Nucleus accumbens (tissue), 56 donors: ENCODE results near the gene EEFSEC.

Experiments
- DNase-seq, 56 donors: peaks; one replicate each; lab custom pipeline; 2025; lab: John Stamatoyannopoulos, UW

Gene EEFSEC

GRCh38 chr3:128376516-128376915, 223.2 kb downstream of the EEFSEC start:
- no peak for DNase-seq

- no peak for DNase-seq
Measured at GRCh38 chr3:128378631-128379347, 225.5 kb downstream of the EEFSEC start.

GRCh38 chr3:128379367-128380160, 226.3 kb downstream of the EEFSEC start:
- DNase-seq: no peak

DNA sequence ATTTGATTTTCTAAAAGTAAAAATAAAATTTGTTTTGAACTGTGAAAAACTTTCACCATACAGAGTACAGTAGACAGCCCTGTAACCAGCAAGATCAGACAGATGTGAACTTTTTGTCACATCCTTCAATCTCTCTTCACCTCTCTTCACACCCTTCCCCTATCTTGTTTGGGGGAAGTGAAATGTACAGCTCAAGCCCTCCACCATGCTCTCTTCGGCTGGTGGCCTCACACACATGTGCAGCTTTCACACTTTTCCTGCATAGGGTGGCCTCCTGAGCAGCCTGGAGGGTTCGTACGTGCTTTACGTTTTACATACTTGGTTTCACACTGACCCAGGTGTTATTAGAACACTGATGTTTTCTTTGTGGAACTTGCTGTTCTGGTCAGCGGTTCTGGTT, 227.0 kb downstream of the EEFSEC start:
- DNase-seq: no peak

DNA sequence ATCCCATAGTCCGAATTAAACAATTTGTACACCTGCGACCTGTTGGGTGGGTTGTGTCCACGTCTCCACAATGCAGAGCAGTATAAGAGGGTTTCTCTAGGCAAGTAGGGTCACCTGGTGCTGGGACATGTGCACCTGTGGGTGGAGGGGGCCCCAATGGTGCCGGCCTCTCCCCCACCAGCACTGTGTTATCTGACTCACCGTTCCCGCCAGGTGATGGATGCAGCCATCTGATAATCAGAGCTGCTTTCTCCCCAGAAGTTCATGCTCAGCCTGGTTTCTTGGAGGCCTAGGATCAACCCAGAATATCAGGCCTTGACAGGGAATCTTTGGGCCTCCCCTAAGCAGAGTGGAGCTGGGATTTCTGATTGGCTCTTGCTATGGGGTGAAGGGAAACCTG, 227.4 kb downstream of the EEFSEC start:
- DNase-seq: no peak

DNA sequence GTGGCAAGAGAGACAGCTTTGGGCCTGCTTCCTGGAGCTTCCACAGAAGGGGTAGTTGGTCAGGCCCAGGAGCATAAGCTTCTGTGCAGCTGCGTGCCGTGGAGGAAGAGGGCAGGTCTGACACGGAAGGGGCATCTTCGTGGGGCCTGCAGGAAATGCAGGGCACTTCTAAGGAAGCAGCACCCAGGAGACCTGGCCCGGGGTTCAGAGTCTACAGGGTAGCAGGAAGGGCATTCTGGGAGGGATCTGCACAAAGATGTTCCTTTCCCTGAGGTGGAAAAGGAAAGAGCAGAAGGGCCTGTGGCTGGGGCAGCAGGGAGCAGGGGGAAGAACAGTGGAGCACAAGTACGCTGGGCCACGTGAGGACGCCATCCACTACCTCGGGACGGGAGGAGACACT, 228.3 kb downstream of the EEFSEC start:
- no peak for DNase-seq

DNA sequence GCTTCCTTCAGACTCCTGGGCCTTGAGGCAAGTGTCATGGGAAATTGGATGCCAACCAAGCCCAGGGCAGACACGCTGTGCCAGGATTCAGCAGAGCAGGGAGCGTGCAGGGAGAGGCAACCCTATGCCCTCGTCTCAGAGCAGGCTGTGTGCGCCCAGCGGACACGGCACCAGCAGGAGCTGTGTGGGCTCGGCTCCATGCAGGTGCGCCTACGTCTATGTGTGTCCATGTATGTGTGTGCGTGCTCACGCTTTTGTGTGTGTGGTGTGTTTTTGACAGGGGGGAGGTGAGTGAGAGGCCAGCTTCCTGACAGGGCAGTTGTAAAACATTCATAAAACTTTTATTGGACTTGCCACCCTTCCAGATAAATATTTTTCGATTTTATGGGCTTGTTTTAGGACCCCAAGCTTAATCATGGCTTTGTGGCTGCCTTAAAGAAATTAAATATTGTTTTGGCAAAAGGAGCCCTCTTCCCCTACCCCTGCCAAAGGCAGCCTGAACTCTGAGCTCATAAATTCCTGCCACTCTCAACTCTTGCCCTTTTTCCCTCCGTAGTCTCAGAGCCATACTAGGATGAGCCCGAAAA, 229.0 kb downstream of the EEFSEC start:
- DNase-seq: peak in 7 of 56 donors; percentile 6 to 28 (median 16)

- DNase-seq: peak in 5 of 56 donors; percentile 6 to 50 (median 9)
Measured at GRCh38 chr3:128383316-128384235, 230.3 kb downstream of the EEFSEC start.

GRCh38 chr3:128385080-128385832, 232.0 kb downstream of the EEFSEC start:
- DNase-seq: peak in 1 of 56 donors; percentile 11

- DNase-seq: no peak
Measured at GRCh38 chr3:128388932-128389331, 235.7 kb downstream of the EEFSEC start.

DNA sequence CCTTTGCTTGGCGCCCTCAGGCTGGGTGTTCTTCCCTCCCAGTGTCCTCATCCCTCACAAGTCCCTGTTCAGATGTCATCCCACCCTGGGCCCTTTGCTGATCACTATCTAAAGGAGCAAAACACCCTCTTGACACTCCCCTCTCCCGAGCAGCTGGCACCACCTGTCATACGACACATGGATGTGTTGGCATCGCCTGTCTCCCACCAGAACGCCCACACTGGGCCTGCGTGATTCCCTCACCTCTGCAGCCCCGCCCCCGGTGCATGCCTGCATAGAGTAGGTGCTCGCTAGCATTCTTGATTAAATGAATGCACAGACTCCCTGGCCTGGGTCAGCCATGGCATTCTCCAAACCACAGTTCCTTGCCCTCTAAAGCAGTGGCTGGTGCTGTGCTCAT, 237.6 kb downstream of the EEFSEC start:
- peak in 28 of 56 donors; percentile 1 to 74 (median 36) for DNase-seq

- no peak for DNase-seq
Measured at GRCh38 chr3:128392021-128392420, 238.7 kb downstream of the EEFSEC start.

GRCh38 chr3:128392818-128393544, 239.7 kb downstream of the EEFSEC start:
- no peak for DNase-seq

DNA sequence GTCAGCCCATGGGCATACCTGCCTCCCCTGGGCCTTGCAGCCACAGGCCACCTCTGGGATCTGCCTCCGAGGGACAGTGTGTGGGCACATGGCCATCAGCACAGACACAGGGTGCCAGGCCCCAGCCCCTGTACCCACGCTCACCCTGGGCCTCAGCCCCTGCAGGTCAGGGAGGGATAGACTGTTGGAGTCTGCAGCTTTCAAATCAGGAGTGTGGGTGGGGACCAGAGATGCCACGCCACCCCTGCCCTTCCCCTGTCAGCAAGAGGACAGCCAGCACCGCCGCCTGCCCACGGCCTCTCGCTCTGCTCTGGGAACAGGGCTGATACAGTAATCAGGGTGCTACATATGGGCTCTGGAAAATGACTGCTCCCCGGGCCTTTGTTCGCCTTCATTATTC, 240.8 kb downstream of the EEFSEC start:
- no peak for DNase-seq

GRCh38 chr3:128395046-128395445, 241.8 kb downstream of the EEFSEC start:
- DNase-seq: no peak

DNA sequence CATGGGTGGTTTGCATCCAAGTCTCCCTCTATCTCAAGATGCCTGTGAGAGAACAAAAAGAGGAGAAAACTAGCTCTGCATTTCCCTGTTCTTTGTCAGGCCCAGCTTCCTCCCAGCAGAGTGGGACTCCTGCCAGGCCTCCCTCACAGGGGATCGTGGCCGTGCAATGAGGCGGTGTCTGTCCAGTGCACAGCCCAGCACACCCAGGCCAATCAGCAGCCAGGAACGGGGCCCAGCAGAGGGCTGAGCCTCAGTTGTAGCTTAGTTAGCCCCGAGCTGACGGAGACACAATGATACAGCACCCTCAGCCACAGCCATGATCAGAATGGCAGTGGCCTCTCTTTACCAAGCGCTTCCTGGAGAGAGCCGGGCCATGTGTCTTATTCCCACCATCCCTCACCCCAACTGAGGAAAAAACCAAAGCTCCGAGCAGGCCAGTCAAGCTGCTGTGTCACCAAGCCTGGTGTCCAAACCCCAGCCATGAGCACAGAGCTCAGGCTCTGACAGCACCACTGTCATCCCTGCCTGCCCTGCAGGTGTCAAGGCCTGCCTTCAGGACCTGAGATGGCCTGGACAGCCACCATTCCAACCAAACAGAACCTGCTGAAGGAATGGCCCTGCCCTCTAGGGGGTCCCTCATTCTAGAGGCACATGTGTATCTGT, 242.3 kb downstream of the EEFSEC start:
- peak in 21 of 56 donors; percentile 2 to 67 (median 12) for DNase-seq

DNA sequence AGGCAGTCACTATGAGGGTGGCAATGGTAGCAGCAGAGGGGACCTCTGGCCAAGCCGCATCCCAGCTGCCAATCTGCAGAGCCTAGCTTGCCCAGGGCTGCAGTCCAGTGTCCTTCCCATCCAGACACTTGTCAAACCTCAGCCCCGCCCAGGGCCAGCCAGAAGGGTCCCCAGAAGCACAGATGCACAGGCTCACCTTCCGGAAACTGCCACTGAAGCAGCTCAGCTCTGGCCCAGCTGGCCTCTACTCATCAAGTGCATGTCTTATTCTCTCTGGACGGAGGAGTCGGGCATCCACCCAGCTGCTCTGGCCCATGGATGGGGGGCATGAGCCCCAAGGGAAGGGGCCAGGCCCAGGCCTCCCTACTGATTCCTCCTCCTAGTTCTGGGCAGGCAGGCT, 244.2 kb downstream of the EEFSEC start:
- DNase-seq: no peak

- no peak for DNase-seq
Measured at GRCh38 chr3:128398586-128398985, 245.3 kb downstream of the EEFSEC start.
